HepG2 (cell line): ENCODE measurements around the gene AK2. TPM values are rescaled to one million over a fixed set of nuclear protein-coding genes. Genes with fewer than 3 reads are reported as not detected.
A peak's percentile ranks its signal among the peaks of the same experiment; 100 is the strongest.

Experiments used
- KDM1A ChIP-seq: IDR thresholded peaks from 2 replicates; pipeline ENCODE4 v1.6.1; 2016; ENCODE audit warnings: missing compliant biosample characterization
- NAIF1 ChIP-seq: sonication (generic); formaldehyde crosslinking; IDR thresholded peaks from 2 replicates; pipeline ENCODE4 v1.5.0; 2020; ENCODE audit warnings: mild to moderate bottlenecking, missing genetic modification reagents, borderline replicate concordance
- TEAD2 ChIP-seq: sonication (generic); formaldehyde crosslinking; IDR thresholded peaks from 2 replicates; pipeline ENCODE4 v1.9.0; 2021; ENCODE audit warnings: missing genetic modification reagents
- ZBTB7B ChIP-seq: sonication (generic); formaldehyde crosslinking; IDR thresholded peaks from 2 replicates; pipeline ENCODE4 v1.4.0; 2020; ENCODE audit warnings: missing genetic modification reagents
- ZFP36L2 ChIP-seq: sonication (generic); formaldehyde crosslinking; IDR thresholded peaks from 2 replicates; pipeline ENCODE4 v1.4.0; 2020; ENCODE audit warnings: missing genetic modification reagents
- ZNF333 ChIP-seq: sonication (generic); formaldehyde crosslinking; IDR thresholded peaks from 2 replicates; pipeline ENCODE4 v1.4.0; 2020; ENCODE audit warnings: mild to moderate bottlenecking, missing genetic modification reagents, borderline replicate concordance
- ZNF556 ChIP-seq: sonication (generic); formaldehyde crosslinking; IDR thresholded peaks from 2 replicates; pipeline ENCODE4 v1.4.0; 2020; ENCODE audit warnings: mild to moderate bottlenecking, missing genetic modification reagents, borderline replicate concordance
- ZNF598 ChIP-seq: sonication (generic); formaldehyde crosslinking; IDR thresholded peaks from 2 replicates; pipeline ENCODE4 v1.5.1; 2020; ENCODE audit warnings: mild to moderate bottlenecking, missing genetic modification reagents, borderline replicate concordance
- ZNF724P ChIP-seq: sonication (generic); formaldehyde crosslinking; IDR thresholded peaks from 2 replicates; pipeline ENCODE4 v1.8.0; 2022; ENCODE audit warnings: missing genetic modification reagents, borderline replicate concordance
- polyA plus RNA-seq, 8 experiments: library from polyadenylated mRNA; depleted of rRNA in 3 of 8; stranded (reverse) in 7 of 8; unstranded in 1 of 8; fragments of >200 nt; fragmentation: Illumina TruSeq in 4 of 8; extraction: Trizol in 4 of 8; gene quantifications; 2 replicates each; pipeline versions ENCODE4 v1.2.1 to v1.2.3, GENCODE V29; 2011 to 2016; ENCODE audit warnings: low read depth in 4 of 8, missing spikeins in 1 of 8, mixed read lengths in 1 of 8; ENCODE audit not compliant: insufficient read depth in 1 of 8
- total RNA-seq, 5 experiments: library from RNA; depleted of rRNA; stranded (reverse); fragments of >200 nt; fragmentation: Illumina TruSeq; extraction: Trizol; gene quantifications; 2 replicates each; pipeline ENCODE4 v1.2.3, GENCODE V29; 2016; ENCODE audit warnings: low read depth in 1 of 5
- TF ChIP-seq, protein P1 (sequence below): sonication (generic); formaldehyde crosslinking; IDR thresholded peaks from 2 replicates; pipeline ENCODE4 v1.4.0; 2020; ENCODE audit warnings: missing genetic modification reagents
- TF ChIP-seq, protein P2 (sequence below): sonication (generic); formaldehyde crosslinking; IDR thresholded peaks from 2 replicates; pipeline ENCODE4 v1.5.0; 2020; ENCODE audit warnings: mild to moderate bottlenecking, missing genetic modification reagents, borderline replicate concordance
- TF ChIP-seq, protein P3 (sequence below): sonication (generic); formaldehyde crosslinking; IDR thresholded peaks from 2 replicates; pipeline ENCODE4 v1.9.0; 2021; ENCODE audit warnings: missing genetic modification reagents, borderline replicate concordance
- TF ChIP-seq, protein P4 (sequence below): IDR thresholded peaks from 2 replicates; pipeline ENCODE4 v1.6.1; 2012; ENCODE audit warnings: inconsistent platforms
- TF ChIP-seq, protein P5 (sequence below): sonication (generic); formaldehyde crosslinking; conservative IDR thresholded peaks from 2 replicates; pipeline ENCODE4 v1.4.0; 2020; ENCODE audit warnings: mild to moderate bottlenecking, missing genetic modification reagents, moderate library complexity

Gene AK2
- total and polyA plus RNA-seq, 2 of the 13 experiments (the other 11 are each of a cell fraction or from before 2014, with no cell fraction given): 170 to 188 TPM

DNA sequence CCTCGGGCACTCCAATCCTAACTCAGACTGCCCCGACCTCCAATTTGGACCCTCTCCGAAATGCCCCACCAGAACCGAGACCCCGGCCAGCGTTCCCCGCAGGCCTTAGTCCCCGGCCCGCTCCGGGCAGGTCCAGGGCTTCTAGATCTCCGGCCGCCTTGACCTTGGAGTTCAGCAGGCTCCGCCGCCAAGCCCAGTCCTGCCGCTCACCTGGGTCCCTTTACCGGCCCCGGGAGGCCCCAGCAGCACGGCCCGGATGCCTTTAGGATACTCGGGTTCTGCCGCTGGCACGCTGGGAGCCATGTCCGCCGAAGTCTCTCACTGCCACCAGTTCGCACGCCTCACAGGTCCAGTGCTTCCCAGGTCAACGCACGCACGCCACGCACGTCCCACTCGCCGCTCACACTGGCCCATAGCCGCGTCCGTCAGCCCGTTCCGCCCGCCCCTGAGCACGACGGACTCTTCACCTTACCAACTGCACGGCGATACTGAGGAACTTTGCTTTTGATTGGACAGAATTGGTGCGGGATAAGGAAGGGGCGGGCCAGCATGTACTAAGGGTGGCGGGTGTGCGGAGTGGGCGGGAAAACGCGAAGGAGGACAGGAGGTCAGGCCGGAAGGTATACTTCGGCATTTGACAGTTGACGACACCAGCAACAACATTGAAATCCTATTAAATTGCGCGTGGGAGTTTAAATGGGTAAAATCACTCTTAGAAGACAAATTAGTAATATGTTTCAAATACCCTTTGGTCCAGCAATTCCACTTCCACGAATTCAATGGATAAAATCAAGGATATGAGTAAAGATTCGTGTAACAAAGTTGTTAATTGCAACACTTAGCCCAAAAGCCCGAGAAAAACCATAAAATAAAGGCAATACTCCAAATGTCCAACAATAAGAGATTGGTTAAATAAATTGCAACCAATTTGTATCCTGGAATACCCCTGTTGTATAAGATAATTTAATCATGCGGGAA is at the start of gene AK2 (continued):
- TF ChIP-seq, protein P1, sequence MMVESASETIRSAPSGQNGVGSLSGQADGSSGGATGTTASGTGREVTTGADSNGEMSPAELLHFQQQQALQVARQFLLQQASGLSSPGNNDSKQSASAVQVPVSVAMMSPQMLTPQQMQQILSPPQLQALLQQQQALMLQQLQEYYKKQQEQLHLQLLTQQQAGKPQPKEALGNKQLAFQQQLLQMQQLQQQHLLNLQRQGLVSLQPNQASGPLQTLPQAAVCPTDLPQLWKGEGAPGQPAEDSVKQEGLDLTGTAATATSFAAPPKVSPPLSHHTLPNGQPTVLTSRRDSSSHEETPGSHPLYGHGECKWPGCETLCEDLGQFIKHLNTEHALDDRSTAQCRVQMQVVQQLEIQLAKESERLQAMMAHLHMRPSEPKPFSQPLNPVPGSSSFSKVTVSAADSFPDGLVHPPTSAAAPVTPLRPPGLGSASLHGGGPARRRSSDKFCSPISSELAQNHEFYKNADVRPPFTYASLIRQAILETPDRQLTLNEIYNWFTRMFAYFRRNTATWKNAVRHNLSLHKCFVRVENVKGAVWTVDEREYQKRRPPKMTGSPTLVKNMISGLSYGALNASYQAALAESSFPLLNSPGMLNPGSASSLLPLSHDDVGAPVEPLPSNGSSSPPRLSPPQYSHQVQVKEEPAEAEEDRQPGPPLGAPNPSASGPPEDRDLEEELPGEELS (CRISPR knock-in tag): peak; percentile 68; the same call in 1 of the 2 replicates
- TF ChIP-seq ZBTB7B (CRISPR knock-in tag) (0 out of 2 replicates have a peak, but pooled peaks have one; percentile 9), ZNF724P (peak; percentile 59; the same call in 1 of the 2 replicates), ZNF556 (CRISPR knock-in tag) (peak; percentile 80; the same call in 1 of the 2 replicates), ZFP36L2 (CRISPR knock-in tag) (no peak), ZNF598 (CRISPR knock-in tag) (0 out of 2 replicates have a peak, but pooled peaks have one; percentile 84), ZNF333 (CRISPR knock-in tag) (peak; percentile 94; the same call in 1 of the 2 replicates), KDM1A (CRISPR knock-in tag) (peak; percentile 8; the same call in 1 of the 2 replicates), TEAD2 (CRISPR knock-in tag) (peak; percentile 61; the same call in 1 of the 2 replicates), NAIF1 (peak; percentile 88)
- TF ChIP-seq, protein P2, sequence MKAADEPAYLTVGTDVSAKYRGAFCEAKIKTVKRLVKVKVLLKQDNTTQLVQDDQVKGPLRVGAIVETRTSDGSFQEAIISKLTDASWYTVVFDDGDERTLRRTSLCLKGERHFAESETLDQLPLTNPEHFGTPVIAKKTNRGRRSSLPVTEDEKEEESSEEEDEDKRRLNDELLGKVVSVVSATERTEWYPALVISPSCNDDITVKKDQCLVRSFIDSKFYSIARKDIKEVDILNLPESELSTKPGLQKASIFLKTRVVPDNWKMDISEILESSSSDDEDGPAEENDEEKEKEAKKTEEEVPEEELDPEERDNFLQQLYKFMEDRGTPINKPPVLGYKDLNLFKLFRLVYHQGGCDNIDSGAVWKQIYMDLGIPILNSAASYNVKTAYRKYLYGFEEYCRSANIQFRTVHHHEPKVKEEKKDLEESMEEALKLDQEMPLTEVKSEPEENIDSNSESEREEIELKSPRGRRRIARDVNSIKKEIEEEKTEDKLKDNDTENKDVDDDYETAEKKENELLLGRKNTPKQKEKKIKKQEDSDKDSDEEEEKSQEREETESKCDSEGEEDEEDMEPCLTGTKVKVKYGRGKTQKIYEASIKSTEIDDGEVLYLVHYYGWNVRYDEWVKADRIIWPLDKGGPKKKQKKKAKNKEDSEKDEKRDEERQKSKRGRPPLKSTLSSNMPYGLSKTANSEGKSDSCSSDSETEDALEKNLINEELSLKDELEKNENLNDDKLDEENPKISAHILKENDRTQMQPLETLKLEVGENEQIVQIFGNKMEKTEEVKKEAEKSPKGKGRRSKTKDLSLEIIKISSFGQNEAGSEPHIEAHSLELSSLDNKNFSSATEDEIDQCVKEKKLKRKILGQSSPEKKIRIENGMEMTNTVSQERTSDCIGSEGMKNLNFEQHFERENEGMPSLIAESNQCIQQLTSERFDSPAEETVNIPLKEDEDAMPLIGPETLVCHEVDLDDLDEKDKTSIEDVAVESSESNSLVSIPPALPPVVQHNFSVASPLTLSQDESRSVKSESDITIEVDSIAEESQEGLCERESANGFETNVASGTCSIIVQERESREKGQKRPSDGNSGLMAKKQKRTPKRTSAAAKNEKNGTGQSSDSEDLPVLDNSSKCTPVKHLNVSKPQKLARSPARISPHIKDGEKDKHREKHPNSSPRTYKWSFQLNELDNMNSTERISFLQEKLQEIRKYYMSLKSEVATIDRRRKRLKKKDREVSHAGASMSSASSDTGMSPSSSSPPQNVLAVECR: peak; percentile 93
- TF ChIP-seq, protein P3, sequence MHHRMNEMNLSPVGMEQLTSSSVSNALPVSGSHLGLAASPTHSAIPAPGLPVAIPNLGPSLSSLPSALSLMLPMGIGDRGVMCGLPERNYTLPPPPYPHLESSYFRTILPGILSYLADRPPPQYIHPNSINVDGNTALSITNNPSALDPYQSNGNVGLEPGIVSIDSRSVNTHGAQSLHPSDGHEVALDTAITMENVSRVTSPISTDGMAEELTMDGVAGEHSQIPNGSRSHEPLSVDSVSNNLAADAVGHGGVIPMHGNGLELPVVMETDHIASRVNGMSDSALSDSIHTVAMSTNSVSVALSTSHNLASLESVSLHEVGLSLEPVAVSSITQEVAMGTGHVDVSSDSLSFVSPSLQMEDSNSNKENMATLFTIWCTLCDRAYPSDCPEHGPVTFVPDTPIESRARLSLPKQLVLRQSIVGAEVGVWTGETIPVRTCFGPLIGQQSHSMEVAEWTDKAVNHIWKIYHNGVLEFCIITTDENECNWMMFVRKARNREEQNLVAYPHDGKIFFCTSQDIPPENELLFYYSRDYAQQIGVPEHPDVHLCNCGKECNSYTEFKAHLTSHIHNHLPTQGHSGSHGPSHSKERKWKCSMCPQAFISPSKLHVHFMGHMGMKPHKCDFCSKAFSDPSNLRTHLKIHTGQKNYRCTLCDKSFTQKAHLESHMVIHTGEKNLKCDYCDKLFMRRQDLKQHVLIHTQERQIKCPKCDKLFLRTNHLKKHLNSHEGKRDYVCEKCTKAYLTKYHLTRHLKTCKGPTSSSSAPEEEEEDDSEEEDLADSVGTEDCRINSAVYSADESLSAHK (CRISPR knock-in tag): no peak
- TF ChIP-seq, protein P4, sequence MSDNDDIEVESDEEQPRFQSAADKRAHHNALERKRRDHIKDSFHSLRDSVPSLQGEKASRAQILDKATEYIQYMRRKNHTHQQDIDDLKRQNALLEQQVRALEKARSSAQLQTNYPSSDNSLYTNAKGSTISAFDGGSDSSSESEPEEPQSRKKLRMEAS: peak; percentile 99
- TF ChIP-seq, protein P5, sequence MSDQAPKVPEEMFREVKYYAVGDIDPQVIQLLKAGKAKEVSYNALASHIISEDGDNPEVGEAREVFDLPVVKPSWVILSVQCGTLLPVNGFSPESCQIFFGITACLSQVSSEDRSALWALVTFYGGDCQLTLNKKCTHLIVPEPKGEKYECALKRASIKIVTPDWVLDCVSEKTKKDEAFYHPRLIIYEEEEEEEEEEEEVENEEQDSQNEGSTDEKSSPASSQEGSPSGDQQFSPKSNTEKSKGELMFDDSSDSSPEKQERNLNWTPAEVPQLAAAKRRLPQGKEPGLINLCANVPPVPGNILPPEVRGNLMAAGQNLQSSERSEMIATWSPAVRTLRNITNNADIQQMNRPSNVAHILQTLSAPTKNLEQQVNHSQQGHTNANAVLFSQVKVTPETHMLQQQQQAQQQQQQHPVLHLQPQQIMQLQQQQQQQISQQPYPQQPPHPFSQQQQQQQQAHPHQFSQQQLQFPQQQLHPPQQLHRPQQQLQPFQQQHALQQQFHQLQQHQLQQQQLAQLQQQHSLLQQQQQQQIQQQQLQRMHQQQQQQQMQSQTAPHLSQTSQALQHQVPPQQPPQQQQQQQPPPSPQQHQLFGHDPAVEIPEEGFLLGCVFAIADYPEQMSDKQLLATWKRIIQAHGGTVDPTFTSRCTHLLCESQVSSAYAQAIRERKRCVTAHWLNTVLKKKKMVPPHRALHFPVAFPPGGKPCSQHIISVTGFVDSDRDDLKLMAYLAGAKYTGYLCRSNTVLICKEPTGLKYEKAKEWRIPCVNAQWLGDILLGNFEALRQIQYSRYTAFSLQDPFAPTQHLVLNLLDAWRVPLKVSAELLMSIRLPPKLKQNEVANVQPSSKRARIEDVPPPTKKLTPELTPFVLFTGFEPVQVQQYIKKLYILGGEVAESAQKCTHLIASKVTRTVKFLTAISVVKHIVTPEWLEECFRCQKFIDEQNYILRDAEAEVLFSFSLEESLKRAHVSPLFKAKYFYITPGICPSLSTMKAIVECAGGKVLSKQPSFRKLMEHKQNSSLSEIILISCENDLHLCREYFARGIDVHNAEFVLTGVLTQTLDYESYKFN (CRISPR knock-in tag): peak; percentile 50
